ENCODE results near the gene PRKCE.
"Not testable (repeated sequence)": the region's sequence is repeated elsewhere in the genome, so short reads cannot be mapped to it uniquely, and the experiment has no call there.

PRKCE gene

GRCh38 chr2:45713591-45713990, 62.1 kb downstream of the PRKCE start:
- DNase-seq, result no peak
- TF ChIP-seq CTCF (IDR thresholded peaks at IDR 0.05; ENCODE audit: low read depth, low read length), result no peak

DNA sequence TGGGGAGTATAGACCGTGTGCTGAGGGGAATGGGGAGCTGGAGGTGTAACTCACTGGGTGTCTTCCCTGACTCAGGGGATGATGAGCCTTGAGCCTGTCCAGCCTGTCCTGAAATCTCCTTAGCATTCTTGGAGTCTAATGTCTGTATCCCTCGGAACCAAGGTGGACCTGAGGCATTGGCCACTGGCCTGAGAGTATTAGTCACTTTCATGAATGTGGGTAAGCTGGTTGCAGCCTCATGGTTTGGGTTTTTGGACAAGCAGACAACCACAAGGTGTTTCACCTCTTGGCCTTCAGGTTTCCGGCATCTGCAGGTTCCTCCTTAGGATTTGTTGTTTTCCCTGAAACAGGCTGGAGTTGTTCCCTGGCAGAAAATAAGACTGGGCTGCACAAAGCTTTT, 63.2 kb downstream of the PRKCE start:
- Histone ChIP-seq H3K4me3 (ENCODE audit: low read depth, low read length) (no peak overlapping the region), H3K27me3 (no peaks in the 10 kb centered on the region), H3K36me3 (peaks cover 10% of the 10 kb centered on the region), H3K9me3 (no peaks in the 10 kb centered on the region), H3K4me1 (no peaks in the 10 kb centered on the region)
- TF ChIP-seq CTCF (IDR thresholded peaks at IDR 0.05; ENCODE audit: low read depth, low read length), result no peak
- no peak for DNase-seq

More at GRCh38 chr2:45713591-45713990, 62.1 kb downstream of the PRKCE start:
- Histone ChIP-seq H3K9me3 (no peaks in the 10 kb centered on the region), H3K4me3 (ENCODE audit: low read depth, low read length) (no peak overlapping the region), H3K4me1 (no peaks in the 10 kb centered on the region), H3K36me3 (peaks cover 10% of the 10 kb centered on the region), H3K27me3 (no peaks in the 10 kb centered on the region)

GRCh38 chr2:45715601-45716379, 64.3 kb downstream of the PRKCE start:
- DNase-seq, result no peak
- no peak for TF ChIP-seq CTCF (IDR thresholded peaks at IDR 0.05; ENCODE audit: low read depth, low read length)
- Histone ChIP-seq H3K9me3 (no peaks in the 10 kb centered on the region), H3K36me3 (peaks cover 12% of the 10 kb centered on the region), H3K4me3 (ENCODE audit: low read depth, low read length) (no peak overlapping the region), H3K4me1 (no peaks in the 10 kb centered on the region), H3K27me3 (no peaks in the 10 kb centered on the region)

DNA sequence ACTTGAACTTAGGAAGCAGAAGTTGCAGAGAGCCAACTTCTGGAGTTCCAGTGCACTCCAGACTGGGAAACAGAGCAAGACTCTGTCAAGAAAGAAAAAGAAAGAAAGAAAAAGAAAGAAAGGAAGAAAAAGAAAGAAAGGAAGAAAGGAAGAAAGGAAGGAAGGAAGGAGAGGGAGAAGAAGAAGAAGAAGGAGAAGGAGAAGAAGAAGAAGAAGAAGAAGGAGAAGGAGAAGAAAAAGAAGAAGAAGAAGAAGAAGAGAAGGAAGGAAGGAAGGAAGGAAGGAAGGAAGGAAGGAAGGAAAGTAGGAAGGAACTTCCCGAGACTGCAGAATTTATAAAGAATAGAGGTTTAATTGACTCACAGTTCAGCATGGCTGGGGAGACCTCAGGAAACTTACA, 65.0 kb downstream of the PRKCE start:
- not testable (repeated sequence) for DNase-seq; H3K9me3 ChIP-seq; H3K27me3 ChIP-seq; H3K36me3 ChIP-seq; H3K4me3 ChIP-seq (ENCODE audit: low read depth, low read length); H3K4me1 ChIP-seq

DNA sequence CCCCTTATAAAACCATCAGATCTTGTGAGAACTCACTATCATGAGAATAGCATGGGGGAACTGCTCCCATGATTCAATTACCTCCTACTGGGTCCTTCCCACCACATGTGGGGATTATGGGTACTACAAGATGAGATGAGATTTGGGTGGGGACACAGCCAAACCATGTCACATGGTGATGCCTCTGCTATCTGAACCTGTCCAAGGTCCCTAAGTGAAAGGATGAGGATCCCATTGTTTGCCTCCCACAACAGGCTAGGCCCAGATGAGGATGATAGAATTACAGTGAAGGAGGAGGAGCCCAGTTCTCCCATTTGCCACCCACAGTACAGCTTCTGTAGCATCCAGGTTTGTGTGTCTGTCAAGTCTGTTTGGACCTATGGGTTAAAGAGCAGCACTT, 65.4 kb downstream of the PRKCE start:
- no peak overlapping the region for H3K4me3 ChIP-seq (ENCODE audit: low read depth, low read length)
- H3K4me1 ChIP-seq, result no peaks in the 10 kb centered on the region
- H3K27me3 ChIP-seq, result no peaks in the 10 kb centered on the region
- TF ChIP-seq CTCF (IDR thresholded peaks at IDR 0.05; ENCODE audit: low read depth, low read length), result no peak
- DNase-seq, result no peak
- H3K9me3 ChIP-seq, result no peaks in the 10 kb centered on the region
- H3K36me3 ChIP-seq, result peaks cover 6% of the 10 kb centered on the region; the same call in 1 of the 2 replicates

DNA sequence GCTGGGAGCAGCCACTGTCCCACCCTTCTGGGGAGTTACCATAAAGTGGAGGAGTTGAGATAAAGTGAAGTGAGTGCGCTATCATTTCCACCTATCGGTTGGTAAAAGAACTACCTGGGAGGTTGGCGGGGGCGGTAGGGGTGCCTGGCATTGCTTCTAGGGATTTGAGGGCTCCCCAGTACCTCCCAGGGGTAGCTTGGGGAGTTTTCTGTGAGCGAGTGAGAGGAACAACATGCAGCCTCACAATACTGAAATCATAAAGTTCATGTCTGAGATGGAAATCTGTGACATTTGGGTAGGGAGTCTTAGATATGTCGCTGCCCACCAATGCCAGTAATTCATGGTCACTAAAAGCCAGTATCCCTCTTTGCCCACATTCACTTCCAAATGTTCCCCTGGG, 68.7 kb downstream of the PRKCE start:
- H3K4me1 ChIP-seq, result no peaks in the 10 kb centered on the region; the same call in 1 of the 2 replicates
- no peaks in the 10 kb centered on the region for H3K9me3 ChIP-seq
- no peak overlapping the region for H3K4me3 ChIP-seq (ENCODE audit: low read depth, low read length)
- DNase-seq, result no peak
- H3K27me3 ChIP-seq, result no peaks in the 10 kb centered on the region
- TF ChIP-seq CTCF (IDR thresholded peaks at IDR 0.05; ENCODE audit: low read depth, low read length), result no peak
- H3K36me3 ChIP-seq, result peaks cover 10% of the 10 kb centered on the region; the same call in 1 of the 2 replicates

Measured in BE2C (cell line).